A549 (cell line): Measurements from ENCODE around the gene KRT5. TPM values are rescaled to one million over a fixed set of nuclear protein-coding genes. Genes with fewer than 3 reads are reported as not detected.

Experiments
- ATAC-seq, 2 experiments: fragments of 200-7000 bp in 1 of 2; fragments of >200 bp in 1 of 2; cut with Nextera tagmentation in 1 of 2; cut with Tn5 transposase in 1 of 2; 3 replicates each; pipeline versions ENCODE4 v1.8.0 to v1.9.1; 2018 to 2020; ENCODE audit warnings: mild to moderate bottlenecking in 1 of 2, moderate library complexity in 1 of 2
- CTCF ChIA-PET: fragments of 300-600 bp; sonication (Branson Sonifier 250); formaldehyde crosslinking; extraction: SDS; loops from one replicate; lab custom pipeline; 2021; ENCODE audit warnings: antibody characterized with exemption, inconsistent platforms; lab: Yijun Ruan, JAX
- POLR2A ChIA-PET: fragments of 350-600 bp; formaldehyde crosslinking; extraction: SDS; loops from one replicate; lab custom pipeline; 2021; ENCODE audit warnings: antibody characterized with exemption, inconsistent platforms; lab: Yijun Ruan, JAX
- DNase-seq, 2 experiments: peaks; one replicate each; pipeline versions ENCODE4 v3.0.0 to v3.0.0-alpha.2; 2011 to 2016; ENCODE audit warnings: low read depth in 1 of 2, low spot score in 1 of 2
- FAIRE-seq: peaks from 2 replicates; lab custom pipeline; 2011; peaks lifted over from hg19 to GRCh38; lab: Jason Lieb, UNC
- H3K27ac ChIP-seq, 2 experiments: fragments of >200 bp; sonication (Bioruptor Twin); formaldehyde crosslinking; 3 replicates each; pipeline ENCODE4 v1.5.1; 2016 to 2017
- H3K4me1 ChIP-seq: fragments of >200 bp; sonication (Bioruptor Twin); formaldehyde crosslinking; 3 replicates; pipeline ENCODE4 v1.6.1; 2016
- H3K4me2 ChIP-seq: fragments of >200 bp; sonication (Bioruptor Twin); formaldehyde crosslinking; 3 replicates; pipeline ENCODE4 v1.6.1; 2016
- H3K4me3 ChIP-seq: fragments of >200 bp; sonication (Bioruptor Twin); formaldehyde crosslinking; 3 replicates; pipeline ENCODE4 v1.5.1; 2016
- H3K9me3 ChIP-seq: fragments of >200 bp; sonication (Bioruptor Twin); formaldehyde crosslinking; 3 replicates; pipeline ENCODE4 v1.6.1; 2016
- CBX2 ChIP-seq: fragments of 200-600 bp; sonication (generic); IDR thresholded peaks from 2 replicates; pipeline ENCODE4 v1.6.1; 2016; ENCODE audit warnings: low read depth, mild to moderate bottlenecking, borderline replicate concordance
- E2F6 ChIP-seq: IDR thresholded peaks from 2 replicates; pipeline ENCODE4 v1.6.1; 2012; ENCODE audit warnings: low read depth, borderline replicate concordance
- EHF ChIP-seq: fragments of 250-450 bp; sonication (Bioruptor Pico); IDR thresholded peaks from 2 replicates; pipeline ENCODE4 v1.5.0; 2020; ENCODE audit warnings: mild to moderate bottlenecking
- FOSL2 ChIP-seq, 2 experiments: fragments of 450-650 bp in 1 of 2; fragments of >200 bp in 1 of 2; sonication (Bioruptor Twin) in 1 of 2; formaldehyde crosslinking; IDR thresholded peaks; 2 replicates each; pipeline versions ENCODE4 v1.5.0 to v1.6.1; 2016 to 2020; ENCODE audit warnings: mild to moderate bottlenecking in 1 of 2, moderate library complexity in 1 of 2
- HES2 ChIP-seq: fragments of >200 bp; sonication (Bioruptor Twin); formaldehyde crosslinking; IDR thresholded peaks from 2 replicates; pipeline ENCODE4 v1.6.1; 2016
- HEYL ChIP-seq: fragments of 250-450 bp; sonication (Bioruptor Pico); IDR thresholded peaks from 2 replicates; pipeline ENCODE4 v1.8.0; 2021; ENCODE audit warnings: mild to moderate bottlenecking, moderate library complexity
- JUN ChIP-seq, 2 experiments: fragments of >200 bp; sonication (Bioruptor Twin); formaldehyde crosslinking; IDR thresholded peaks; 2 replicates in 1 of 2; 3 replicates in 1 of 2; pipeline ENCODE4 v1.6.1; 2016 to 2017
- MAX ChIP-seq: IDR thresholded peaks from 2 replicates; pipeline ENCODE4 v1.6.1; 2012
- MAZ ChIP-seq: fragments of 150-350 bp; IDR thresholded peaks from 2 replicates; pipeline ENCODE4 v1.6.1; 2014; ENCODE audit warnings: antibody characterized with exemption, low read depth, low read length, borderline replicate concordance
- MYC ChIP-seq: IDR thresholded peaks from 2 replicates; pipeline ENCODE4 v1.6.1; 2012; ENCODE audit warnings: mild to moderate bottlenecking, inconsistent platforms, low read length, improper control_type of control experiment, borderline replicate concordance
- NPAS2 ChIP-seq: fragments of 250-450 bp; sonication (Bioruptor Pico); IDR thresholded peaks from 2 replicates; pipeline ENCODE4 v1.8.0; 2022; ENCODE audit warnings: mild to moderate bottlenecking, moderate library complexity, borderline replicate concordance
- PBX3 ChIP-seq: IDR thresholded peaks from 2 replicates; pipeline ENCODE4 v1.6.1; 2012
- POLR2AphosphoS2 ChIP-seq: conservative IDR thresholded peaks from 2 replicates; pipeline ENCODE4 v1.6.1; 2012; ENCODE audit warnings: low read length, improper control_type of control experiment, inconsistent platforms
- RAD21 ChIP-seq, 2 experiments: fragments of >200 bp in 1 of 2; sonication (Bioruptor Twin) in 1 of 2; formaldehyde crosslinking in 1 of 2; IDR thresholded peaks in 1 of 2; conservative IDR thresholded peaks in 1 of 2; 2 replicates in 1 of 2; 3 replicates in 1 of 2; pipeline ENCODE4 v1.6.1; 2012 to 2018; ENCODE audit warnings: inconsistent platforms in 1 of 2
- RARB ChIP-seq: fragments of 250-450 bp; sonication (Bioruptor Pico); IDR thresholded peaks from 2 replicates; pipeline ENCODE4 v1.8.0; 2021; ENCODE audit warnings: mild to moderate bottlenecking, moderate library complexity
- TFCP2L1 ChIP-seq: fragments of 250-450 bp; sonication (Bioruptor Pico); IDR thresholded peaks from 2 replicates; pipeline ENCODE4 v1.5.0; 2021; ENCODE audit warnings: mild to moderate bottlenecking
- ZC3H11A ChIP-seq: fragments of 450-650 bp; IDR thresholded peaks from 2 replicates; pipeline ENCODE4 v1.6.1; 2014; ENCODE audit warnings: antibody characterized with exemption, mild to moderate bottlenecking
- ZFP36 ChIP-seq: fragments of 450-650 bp; IDR thresholded peaks from 2 replicates; pipeline ENCODE4 v1.6.1; 2014; ENCODE audit warnings: borderline replicate concordance; ENCODE audit not compliant: partially characterized antibody
- ZNF302 ChIP-seq: fragments of 250-450 bp; sonication (Bioruptor Pico); IDR thresholded peaks from 2 replicates; pipeline ENCODE4 v1.9.0; 2021; ENCODE audit warnings: inconsistent platforms, mild to moderate bottlenecking, moderate library complexity
- WGBS: methylation state at CpG from one replicate; pipeline ENCODE4 v1.1.6; 2017; ENCODE audit errors: missing lambda C conversion rate; 5-methylcytosine and 5-hydroxymethylcytosine counted together
- polyA plus RNA-seq, 4 experiments: library from polyadenylated mRNA; depleted of rRNA in 3 of 4; stranded (reverse); fragments of >200 nt; fragmentation: RNase III in 1 of 4; extraction: RNeasy Plus Mini Kit Qiagen cat#74134 plus additional on column Dnase treatment in 1 of 4; gene quantifications; 2 replicates in 3 of 4; 3 replicates in 1 of 4; pipeline ENCODE4 v1.2.3, GENCODE V29; 2011 to 2017
- TF ChIP-seq, protein P1 (sequence below): fragments of 200-600 bp; sonication (generic); IDR thresholded peaks from 2 replicates; pipeline ENCODE4 v1.6.1; 2016; ENCODE audit warnings: antibody characterized with exemption, mild to moderate bottlenecking, moderate library complexity
- TF ChIP-seq, protein P2 (sequence below): fragments of 250-450 bp; sonication (Bioruptor Pico); IDR thresholded peaks from 2 replicates; pipeline ENCODE4 v1.5.0; 2020; ENCODE audit warnings: low read depth, mild to moderate bottlenecking, moderate library complexity

KRT5 gene
- polyA plus RNA-seq, 2 of the 4 experiments (the other 2 are of a cell fraction) = 0.06 to 0.25 TPM

GRCh38 chr12:52546126-52546525, 25.9 kb upstream of the KRT5 start (continued):
- no peak for TF ChIP-seq PBX3
- TF ChIP-seq HES2 = no peak

GRCh38 chr12:52543985-52544883, 24.0 kb upstream of the KRT5 start:
- TF ChIP-seq NPAS2 (CRISPR knock-in tag) (no peak), POLR2AphosphoS2 (no peak), MAX (no peak), ZC3H11A (no peak), MAZ (no peak), ZNF302 (no peak), EHF (CRISPR knock-in tag) (no peak), TFCP2L1 (CRISPR knock-in tag) (no peak), HEYL (no peak), RARB (CRISPR knock-in tag) (no peak), MYC (no peak), RAD21 (conservative IDR thresholded peaks at IDR 0.05 in 1 of 2, IDR thresholded peaks at IDR 0.05 in 1 of 2) (no peak)
- TF ChIP-seq, protein P1, sequence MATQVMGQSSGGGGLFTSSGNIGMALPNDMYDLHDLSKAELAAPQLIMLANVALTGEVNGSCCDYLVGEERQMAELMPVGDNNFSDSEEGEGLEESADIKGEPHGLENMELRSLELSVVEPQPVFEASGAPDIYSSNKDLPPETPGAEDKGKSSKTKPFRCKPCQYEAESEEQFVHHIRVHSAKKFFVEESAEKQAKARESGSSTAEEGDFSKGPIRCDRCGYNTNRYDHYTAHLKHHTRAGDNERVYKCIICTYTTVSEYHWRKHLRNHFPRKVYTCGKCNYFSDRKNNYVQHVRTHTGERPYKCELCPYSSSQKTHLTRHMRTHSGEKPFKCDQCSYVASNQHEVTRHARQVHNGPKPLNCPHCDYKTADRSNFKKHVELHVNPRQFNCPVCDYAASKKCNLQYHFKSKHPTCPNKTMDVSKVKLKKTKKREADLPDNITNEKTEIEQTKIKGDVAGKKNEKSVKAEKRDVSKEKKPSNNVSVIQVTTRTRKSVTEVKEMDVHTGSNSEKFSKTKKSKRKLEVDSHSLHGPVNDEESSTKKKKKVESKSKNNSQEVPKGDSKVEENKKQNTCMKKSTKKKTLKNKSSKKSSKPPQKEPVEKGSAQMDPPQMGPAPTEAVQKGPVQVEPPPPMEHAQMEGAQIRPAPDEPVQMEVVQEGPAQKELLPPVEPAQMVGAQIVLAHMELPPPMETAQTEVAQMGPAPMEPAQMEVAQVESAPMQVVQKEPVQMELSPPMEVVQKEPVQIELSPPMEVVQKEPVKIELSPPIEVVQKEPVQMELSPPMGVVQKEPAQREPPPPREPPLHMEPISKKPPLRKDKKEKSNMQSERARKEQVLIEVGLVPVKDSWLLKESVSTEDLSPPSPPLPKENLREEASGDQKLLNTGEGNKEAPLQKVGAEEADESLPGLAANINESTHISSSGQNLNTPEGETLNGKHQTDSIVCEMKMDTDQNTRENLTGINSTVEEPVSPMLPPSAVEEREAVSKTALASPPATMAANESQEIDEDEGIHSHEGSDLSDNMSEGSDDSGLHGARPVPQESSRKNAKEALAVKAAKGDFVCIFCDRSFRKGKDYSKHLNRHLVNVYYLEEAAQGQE = no peak
- TF ChIP-seq, protein P2, sequence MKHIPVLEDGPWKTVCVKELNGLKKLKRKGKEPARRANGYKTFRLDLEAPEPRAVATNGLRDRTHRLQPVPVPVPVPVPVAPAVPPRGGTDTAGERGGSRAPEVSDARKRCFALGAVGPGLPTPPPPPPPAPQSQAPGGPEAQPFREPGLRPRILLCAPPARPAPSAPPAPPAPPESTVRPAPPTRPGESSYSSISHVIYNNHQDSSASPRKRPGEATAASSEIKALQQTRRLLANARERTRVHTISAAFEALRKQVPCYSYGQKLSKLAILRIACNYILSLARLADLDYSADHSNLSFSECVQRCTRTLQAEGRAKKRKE (CRISPR knock-in tag) = no peak
- peak in 1 of 2 experiments; percentile 68; a peak in 3 of 6 replicates for ATAC-seq
- Histone ChIP-seq H3K4me3 (no peak overlapping the region), H3K9me3 (no peaks in the 10 kb centered on the region), H3K4me2 (no peak overlapping the region), H3K27ac (no peak overlapping the region), H3K4me1 (peaks cover 12% of the 10 kb centered on the region)
- ChIA-PET CTCF (interaction anchor here (0.7 to 2.6 kb wide), 5 partner anchors 9 to 336 kb away, joined by 3 to 10 read pairs (median 5); no protein-coding TSS in a partner anchor), POLR2A (no interaction called here)
- peak; percentile 18 to 21 for DNase-seq
- 84% methylated on average over 14 of the region's 17 CpGs for WGBS
- no peak for FAIRE-seq

DNA sequence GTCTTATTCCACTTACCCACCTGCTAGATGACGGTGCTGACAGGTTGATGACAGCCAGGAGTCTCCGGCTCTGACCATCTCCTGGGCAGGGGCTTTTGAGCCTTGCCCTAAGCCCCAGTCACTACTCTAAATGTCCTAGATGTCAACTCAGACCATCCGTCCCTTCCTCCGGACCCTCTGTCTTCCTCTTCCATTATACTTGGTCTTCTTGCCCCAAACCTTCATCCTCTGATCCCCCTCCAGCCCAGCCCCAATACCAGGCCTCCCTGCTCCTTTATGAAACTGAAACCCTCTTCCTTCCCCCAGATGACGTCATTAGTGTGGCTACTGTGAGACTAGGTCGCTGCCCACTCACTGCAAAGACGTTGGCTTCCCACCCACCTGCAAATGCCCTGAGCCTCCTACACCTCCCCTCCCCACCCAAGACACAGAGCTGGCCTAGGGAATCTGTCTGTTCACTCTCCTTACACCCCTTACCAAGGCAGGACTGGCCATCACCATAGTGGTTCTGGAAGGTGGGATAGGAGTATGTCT, 22.7 kb upstream of the KRT5 start:
- DNase-seq = no peak
- H3K4me3 ChIP-seq = no peak overlapping the region
- no peak for FAIRE-seq
- ChIA-PET POLR2A (no interaction called here), CTCF (interaction anchor here (2.0 kb wide), 1 partner anchor 40 kb away, joined by 5 read pairs; no protein-coding TSS in a partner anchor)
- peaks cover 23% of the 10 kb centered on the region for H3K4me1 ChIP-seq
- no peak overlapping the region for H3K4me2 ChIP-seq
- 65% methylated on average over 7 of the region's 7 CpGs for WGBS
- H3K27ac ChIP-seq = no peak overlapping the region
- no peaks in the 10 kb centered on the region for H3K9me3 ChIP-seq
- ATAC-seq = no peak
- TF ChIP-seq JUN (IDR thresholded peaks at IDR 0.05) (no peak), RAD21 (conservative IDR thresholded peaks at IDR 0.05 in 1 of 2, IDR thresholded peaks at IDR 0.05 in 1 of 2) (no peak), E2F6 (no peak), ZFP36 (no peak), CBX2 (no peak), FOSL2 (IDR thresholded peaks at IDR 0.05) (no peak), FOSL2 (CRISPR knock-in tag; IDR thresholded peaks at IDR 0.05) (no peak)
- TF ChIP-seq, protein P1 = no peak
